A549 (cell line): ENCODE data around the gene AOAH. TPM values are rescaled to one million over a fixed set of nuclear protein-coding genes. Genes with fewer than 3 reads are reported as not detected.

ENCODE experiments used
- ATAC-seq, 2 experiments: fragments of 200-7000 bp in 1 of 2; fragments of >200 bp in 1 of 2; cut with Nextera tagmentation in 1 of 2; cut with Tn5 transposase in 1 of 2; 3 replicates each; pipeline versions ENCODE4 v1.8.0 to v1.9.1; 2018 to 2020; ENCODE audit warnings: mild to moderate bottlenecking in 1 of 2, moderate library complexity in 1 of 2
- CTCF ChIA-PET: fragments of 300-600 bp; sonication (Branson Sonifier 250); formaldehyde crosslinking; extraction: SDS; loops from one replicate; lab custom pipeline; 2021; ENCODE audit warnings: antibody characterized with exemption, inconsistent platforms; lab: Yijun Ruan, JAX
- POLR2A ChIA-PET: fragments of 350-600 bp; formaldehyde crosslinking; extraction: SDS; loops from one replicate; lab custom pipeline; 2021; ENCODE audit warnings: antibody characterized with exemption, inconsistent platforms; lab: Yijun Ruan, JAX
- DNase-seq, 2 experiments: peaks; one replicate each; pipeline versions ENCODE4 v3.0.0 to v3.0.0-alpha.2; 2011 to 2016; ENCODE audit warnings: low read depth in 1 of 2, low spot score in 1 of 2
- FAIRE-seq: peaks from 2 replicates; lab custom pipeline; 2011; peaks lifted over from hg19 to GRCh38; lab: Jason Lieb, UNC
- H3K27ac ChIP-seq, 2 experiments: fragments of >200 bp; sonication (Bioruptor Twin); formaldehyde crosslinking; 3 replicates each; pipeline ENCODE4 v1.5.1; 2016 to 2017
- H3K4me1 ChIP-seq: fragments of >200 bp; sonication (Bioruptor Twin); formaldehyde crosslinking; 3 replicates; pipeline ENCODE4 v1.6.1; 2016
- H3K4me2 ChIP-seq: fragments of >200 bp; sonication (Bioruptor Twin); formaldehyde crosslinking; 3 replicates; pipeline ENCODE4 v1.6.1; 2016
- H3K4me3 ChIP-seq: fragments of >200 bp; sonication (Bioruptor Twin); formaldehyde crosslinking; 3 replicates; pipeline ENCODE4 v1.5.1; 2016
- H3K9me3 ChIP-seq: fragments of >200 bp; sonication (Bioruptor Twin); formaldehyde crosslinking; 3 replicates; pipeline ENCODE4 v1.6.1; 2016
- CBX2 ChIP-seq: fragments of 200-600 bp; sonication (generic); IDR thresholded peaks from 2 replicates; pipeline ENCODE4 v1.6.1; 2016; ENCODE audit warnings: low read depth, mild to moderate bottlenecking, borderline replicate concordance
- CEBPB ChIP-seq, 2 experiments: fragments of >200 bp in 1 of 2; sonication (Bioruptor Twin) in 1 of 2; formaldehyde crosslinking in 1 of 2; IDR thresholded peaks; 2 replicates each; pipeline ENCODE4 v1.6.1; 2012 to 2016
- CHD2 ChIP-seq: fragments of 150-350 bp; IDR thresholded peaks from 2 replicates; pipeline ENCODE4 v1.6.1; 2014; ENCODE audit warnings: low read length; ENCODE audit not compliant: partially characterized antibody
- CHD4 ChIP-seq: fragments of 200-600 bp; sonication (generic); IDR thresholded peaks from 2 replicates; pipeline ENCODE4 v1.6.1; 2016; ENCODE audit warnings: antibody characterized with exemption, mild to moderate bottlenecking, borderline replicate concordance
- EHF ChIP-seq: fragments of 250-450 bp; sonication (Bioruptor Pico); IDR thresholded peaks from 2 replicates; pipeline ENCODE4 v1.5.0; 2020; ENCODE audit warnings: mild to moderate bottlenecking
- JUN ChIP-seq, 2 experiments: fragments of >200 bp; sonication (Bioruptor Twin); formaldehyde crosslinking; IDR thresholded peaks; 2 replicates in 1 of 2; 3 replicates in 1 of 2; pipeline ENCODE4 v1.6.1; 2016 to 2017
- MAZ ChIP-seq: fragments of 150-350 bp; IDR thresholded peaks from 2 replicates; pipeline ENCODE4 v1.6.1; 2014; ENCODE audit warnings: antibody characterized with exemption, low read depth, low read length, borderline replicate concordance
- NPAS2 ChIP-seq: fragments of 250-450 bp; sonication (Bioruptor Pico); IDR thresholded peaks from 2 replicates; pipeline ENCODE4 v1.8.0; 2022; ENCODE audit warnings: mild to moderate bottlenecking, moderate library complexity, borderline replicate concordance
- POLR2A ChIP-seq: IDR thresholded peaks from 2 replicates; pipeline ENCODE4 v1.6.1; 2012; ENCODE audit warnings: mild to moderate bottlenecking, low read length
- POLR2AphosphoS2 ChIP-seq: conservative IDR thresholded peaks from 2 replicates; pipeline ENCODE4 v1.6.1; 2012; ENCODE audit warnings: low read length, improper control_type of control experiment, inconsistent platforms
- RARB ChIP-seq: fragments of 250-450 bp; sonication (Bioruptor Pico); IDR thresholded peaks from 2 replicates; pipeline ENCODE4 v1.8.0; 2021; ENCODE audit warnings: mild to moderate bottlenecking, moderate library complexity
- RFX5 ChIP-seq: fragments of 450-650 bp; IDR thresholded peaks from 2 replicates; pipeline ENCODE4 v1.7.1; 2014; ENCODE audit warnings: antibody characterized with exemption, mild to moderate bottlenecking, moderate library complexity
- SMC3 ChIP-seq: fragments of >200 bp; sonication (Bioruptor Twin); formaldehyde crosslinking; IDR thresholded peaks from 3 replicates; pipeline ENCODE4 v1.6.1; 2018; ENCODE audit warnings: inconsistent platforms
- SREBF2 ChIP-seq: fragments of 450-650 bp; IDR thresholded peaks from 2 replicates; pipeline ENCODE4 v1.6.1; 2014; ENCODE audit warnings: mild to moderate bottlenecking, moderate library complexity
- TFCP2L1 ChIP-seq: fragments of 250-450 bp; sonication (Bioruptor Pico); IDR thresholded peaks from 2 replicates; pipeline ENCODE4 v1.5.0; 2021; ENCODE audit warnings: mild to moderate bottlenecking
- ZFP36 ChIP-seq: fragments of 450-650 bp; IDR thresholded peaks from 2 replicates; pipeline ENCODE4 v1.6.1; 2014; ENCODE audit warnings: borderline replicate concordance; ENCODE audit not compliant: partially characterized antibody
- WGBS: methylation state at CpG from one replicate; pipeline ENCODE4 v1.1.6; 2017; ENCODE audit errors: missing lambda C conversion rate; 5-methylcytosine and 5-hydroxymethylcytosine counted together
- polyA plus RNA-seq, 4 experiments: library from polyadenylated mRNA; depleted of rRNA in 3 of 4; stranded (reverse); fragments of >200 nt; fragmentation: RNase III in 1 of 4; extraction: RNeasy Plus Mini Kit Qiagen cat#74134 plus additional on column Dnase treatment in 1 of 4; gene quantifications; 2 replicates in 3 of 4; 3 replicates in 1 of 4; pipeline ENCODE4 v1.2.3, GENCODE V29; 2011 to 2017
- TF ChIP-seq, protein P1 (sequence below): fragments of 250-450 bp; sonication (Bioruptor Pico); IDR thresholded peaks from 2 replicates; pipeline ENCODE4 v1.5.0; 2021; ENCODE audit warnings: mild to moderate bottlenecking, moderate library complexity, borderline replicate concordance
- TF ChIP-seq, protein P2 (sequence below): fragments of >200 bp; sonication (Bioruptor Twin); formaldehyde crosslinking; IDR thresholded peaks from 2 replicates; pipeline ENCODE4 v1.6.1; 2016
- TF ChIP-seq, protein P3 (sequence below): fragments of 250-450 bp; sonication (Bioruptor Pico); IDR thresholded peaks from 2 replicates; pipeline ENCODE4 v1.5.0; 2020; ENCODE audit warnings: low read depth, mild to moderate bottlenecking, moderate library complexity
- TF ChIP-seq, protein P4 (sequence below): fragments of >200 bp; sonication (Bioruptor Twin); formaldehyde crosslinking; IDR thresholded peaks from 3 replicates; pipeline ENCODE4 v1.5.1; 2016
- TF ChIP-seq, protein P5 (sequence below): IDR thresholded peaks from 2 replicates; pipeline ENCODE4 v1.6.1; 2012; ENCODE audit warnings: low read depth, borderline replicate concordance
- TF ChIP-seq, protein P6 (sequence below): IDR thresholded peaks from 2 replicates; pipeline ENCODE4 v1.6.1; 2012

Gene AOAH
- polyA plus RNA-seq, 2 of the 4 experiments (the other 2 are of a cell fraction): 0.09 TPM; not detected in 1

DNA sequence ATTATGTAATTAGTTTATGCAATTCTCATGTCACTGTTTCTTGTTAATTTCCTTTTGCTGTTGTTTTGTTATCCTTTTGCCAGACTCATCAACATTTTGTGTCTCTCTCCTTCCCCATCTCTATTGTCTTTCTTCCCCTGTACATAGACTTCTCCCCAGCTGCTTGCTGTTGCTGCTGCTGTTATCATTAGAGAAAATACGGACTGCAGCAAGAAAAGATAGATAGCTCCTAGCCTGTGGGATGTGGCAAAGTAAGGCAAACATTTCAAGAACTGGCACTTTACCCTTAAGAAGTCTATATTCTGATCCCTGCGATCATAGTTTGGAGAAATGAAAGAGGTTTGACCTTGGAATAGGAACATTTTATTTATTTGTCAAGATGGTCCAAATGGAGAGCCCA, 162.2 kb downstream of the AOAH start:
- no peak for TF ChIP-seq TFCP2L1
- H3K4me2 ChIP-seq: no peak overlapping the region
- CTCF ChIA-PET: no interaction called here
- POLR2A ChIA-PET: no interaction called here
- no peak overlapping the region for H3K4me3 ChIP-seq
- 62% methylated on average over 2 of the region's 2 CpGs for WGBS
- no peak for ATAC-seq
- DNase-seq: no peak
- H3K9me3 ChIP-seq: no peaks in the 10 kb centered on the region
- H3K4me1 ChIP-seq: peaks cover 10% of the 10 kb centered on the region; the same call in 1 of the 3 replicates
- no peak overlapping the region for H3K27ac ChIP-seq
- FAIRE-seq: no peak

DNA sequence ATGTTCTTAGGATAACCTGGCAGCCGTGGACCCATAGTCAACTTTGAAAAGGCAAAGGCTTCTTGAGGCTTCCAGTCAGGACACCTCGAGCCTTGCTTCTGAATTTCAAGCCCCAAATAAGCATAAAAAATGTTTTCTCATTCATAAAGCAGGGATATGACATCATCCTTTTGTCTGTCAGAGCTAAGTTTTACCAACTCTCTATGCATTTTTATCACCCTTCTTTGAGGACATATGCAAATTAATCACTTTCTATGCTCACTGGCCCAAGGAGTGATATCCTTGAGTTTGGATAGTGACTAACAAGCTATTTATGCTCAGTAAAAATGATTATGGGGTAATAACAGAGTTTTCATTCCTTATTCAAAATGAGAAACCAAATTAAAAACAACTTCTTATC, 175.3 kb downstream of the AOAH start:
- ChIA-PET CTCF (interaction anchor here (1.0 kb wide), 1 partner anchor 122 kb away, joined by 3 read pairs; no protein-coding TSS in a partner anchor), POLR2A (no interaction called here)
- Histone ChIP-seq H3K9me3 (no peaks in the 10 kb centered on the region), H3K4me1 (no peaks in the 10 kb centered on the region), H3K4me3 (no peak overlapping the region), H3K4me2 (no peak overlapping the region), H3K27ac (no peak overlapping the region)
- DNase-seq: no peak
- 22% methylated on average over 2 of the region's 2 CpGs for WGBS
- ATAC-seq: no peak
- no peak for FAIRE-seq
- TF ChIP-seq JUN (IDR thresholded peaks at IDR 0.05) (no peak), RARB (CRISPR knock-in tag) (no peak), RFX5 (no peak), EHF (CRISPR knock-in tag) (no peak)
- TF ChIP-seq, protein P1, sequence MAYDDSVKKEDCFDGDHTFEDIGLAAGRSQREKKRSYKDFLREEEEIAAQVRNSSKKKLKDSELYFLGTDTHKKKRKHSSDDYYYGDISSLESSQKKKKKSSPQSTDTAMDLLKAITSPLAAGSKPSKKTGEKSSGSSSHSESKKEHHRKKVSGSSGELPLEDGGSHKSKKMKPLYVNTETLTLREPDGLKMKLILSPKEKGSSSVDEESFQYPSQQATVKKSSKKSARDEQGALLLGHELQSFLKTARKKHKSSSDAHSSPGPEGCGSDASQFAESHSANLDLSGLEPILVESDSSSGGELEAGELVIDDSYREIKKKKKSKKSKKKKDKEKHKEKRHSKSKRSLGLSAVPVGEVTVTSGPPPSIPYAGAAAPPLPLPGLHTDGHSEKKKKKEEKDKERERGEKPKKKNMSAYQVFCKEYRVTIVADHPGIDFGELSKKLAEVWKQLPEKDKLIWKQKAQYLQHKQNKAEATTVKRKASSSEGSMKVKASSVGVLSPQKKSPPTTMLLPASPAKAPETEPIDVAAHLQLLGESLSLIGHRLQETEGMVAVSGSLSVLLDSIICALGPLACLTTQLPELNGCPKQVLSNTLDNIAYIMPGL (CRISPR knock-in tag): no peak

DNA sequence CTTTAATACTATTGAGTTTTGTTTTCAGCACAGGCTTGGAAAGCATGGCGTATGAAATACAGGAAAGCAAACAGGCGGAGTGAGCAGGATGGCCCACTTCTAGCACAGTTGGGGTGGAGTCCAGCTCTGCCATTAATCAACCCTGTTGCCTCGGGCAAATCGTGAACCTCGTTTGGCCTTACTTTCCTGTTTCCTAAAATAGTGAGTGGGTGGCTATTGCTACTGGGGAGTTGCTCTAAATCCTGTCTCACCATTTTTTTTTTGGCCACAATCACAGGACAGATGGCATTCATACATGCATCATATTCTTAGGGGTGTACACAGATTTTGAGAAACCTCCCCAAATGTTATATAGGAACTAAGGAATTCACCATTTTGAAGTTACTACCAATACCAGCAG, 176.9 kb downstream of the AOAH start:
- H3K4me2 ChIP-seq: no peak overlapping the region
- TF ChIP-seq SREBF2 (no peak), CHD2 (no peak), JUN (IDR thresholded peaks at IDR 0.05) (no peak)
- TF ChIP-seq, protein P2, sequence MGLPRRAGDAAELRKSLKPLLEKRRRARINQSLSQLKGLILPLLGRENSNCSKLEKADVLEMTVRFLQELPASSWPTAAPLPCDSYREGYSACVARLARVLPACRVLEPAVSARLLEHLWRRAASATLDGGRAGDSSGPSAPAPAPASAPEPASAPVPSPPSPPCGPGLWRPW: no peak
- DNase-seq (no peak), FAIRE-seq (no peak), ATAC-seq (no peak)
- no peaks in the 10 kb centered on the region for H3K9me3 ChIP-seq
- H3K27ac ChIP-seq: no peak overlapping the region
- no peak overlapping the region for H3K4me3 ChIP-seq
- CTCF ChIA-PET: no interaction called here
- 68% methylated on average over 5 of the region's 5 CpGs for WGBS
- H3K4me1 ChIP-seq: no peaks in the 10 kb centered on the region
- POLR2A ChIA-PET: no interaction called here

DNA sequence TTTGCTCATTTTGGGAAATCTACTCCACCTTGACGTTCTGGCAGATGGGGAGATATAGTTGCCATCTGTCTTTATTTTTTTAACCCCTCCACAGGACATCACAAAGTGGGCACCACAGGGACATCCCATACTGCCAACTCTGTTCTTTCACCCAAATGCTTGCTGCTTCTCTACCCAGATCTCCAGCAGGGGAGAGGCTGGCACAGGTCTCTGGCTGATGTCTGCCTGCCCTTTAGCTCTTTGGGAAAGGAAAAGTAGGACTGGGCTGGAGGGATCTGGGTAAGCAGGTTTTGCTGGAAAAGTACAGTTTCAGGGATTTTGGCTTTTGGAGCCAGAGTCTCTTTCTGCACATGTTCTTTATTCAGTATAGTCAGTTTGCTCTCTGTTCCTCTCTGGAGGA, 178.0 kb downstream of the AOAH start:
- H3K4me1 ChIP-seq: no peaks in the 10 kb centered on the region
- CTCF ChIA-PET: interaction anchor here (2.9 kb wide), 1 partner anchor 124 kb away, joined by 12 read pairs; no protein-coding TSS in a partner anchor
- no peak for TF ChIP-seq ZFP36
- no peak for TF ChIP-seq CHD4
- no peak for TF ChIP-seq NPAS2 (CRISPR knock-in tag)
- TF ChIP-seq MAZ: no peak
- TF ChIP-seq EHF (CRISPR knock-in tag): no peak
- TF ChIP-seq, protein P3, sequence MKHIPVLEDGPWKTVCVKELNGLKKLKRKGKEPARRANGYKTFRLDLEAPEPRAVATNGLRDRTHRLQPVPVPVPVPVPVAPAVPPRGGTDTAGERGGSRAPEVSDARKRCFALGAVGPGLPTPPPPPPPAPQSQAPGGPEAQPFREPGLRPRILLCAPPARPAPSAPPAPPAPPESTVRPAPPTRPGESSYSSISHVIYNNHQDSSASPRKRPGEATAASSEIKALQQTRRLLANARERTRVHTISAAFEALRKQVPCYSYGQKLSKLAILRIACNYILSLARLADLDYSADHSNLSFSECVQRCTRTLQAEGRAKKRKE (CRISPR knock-in tag): no peak
- TF ChIP-seq, protein P4, sequence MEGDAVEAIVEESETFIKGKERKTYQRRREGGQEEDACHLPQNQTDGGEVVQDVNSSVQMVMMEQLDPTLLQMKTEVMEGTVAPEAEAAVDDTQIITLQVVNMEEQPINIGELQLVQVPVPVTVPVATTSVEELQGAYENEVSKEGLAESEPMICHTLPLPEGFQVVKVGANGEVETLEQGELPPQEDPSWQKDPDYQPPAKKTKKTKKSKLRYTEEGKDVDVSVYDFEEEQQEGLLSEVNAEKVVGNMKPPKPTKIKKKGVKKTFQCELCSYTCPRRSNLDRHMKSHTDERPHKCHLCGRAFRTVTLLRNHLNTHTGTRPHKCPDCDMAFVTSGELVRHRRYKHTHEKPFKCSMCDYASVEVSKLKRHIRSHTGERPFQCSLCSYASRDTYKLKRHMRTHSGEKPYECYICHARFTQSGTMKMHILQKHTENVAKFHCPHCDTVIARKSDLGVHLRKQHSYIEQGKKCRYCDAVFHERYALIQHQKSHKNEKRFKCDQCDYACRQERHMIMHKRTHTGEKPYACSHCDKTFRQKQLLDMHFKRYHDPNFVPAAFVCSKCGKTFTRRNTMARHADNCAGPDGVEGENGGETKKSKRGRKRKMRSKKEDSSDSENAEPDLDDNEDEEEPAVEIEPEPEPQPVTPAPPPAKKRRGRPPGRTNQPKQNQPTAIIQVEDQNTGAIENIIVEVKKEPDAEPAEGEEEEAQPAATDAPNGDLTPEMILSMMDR: no peak
- TF ChIP-seq, protein P5, sequence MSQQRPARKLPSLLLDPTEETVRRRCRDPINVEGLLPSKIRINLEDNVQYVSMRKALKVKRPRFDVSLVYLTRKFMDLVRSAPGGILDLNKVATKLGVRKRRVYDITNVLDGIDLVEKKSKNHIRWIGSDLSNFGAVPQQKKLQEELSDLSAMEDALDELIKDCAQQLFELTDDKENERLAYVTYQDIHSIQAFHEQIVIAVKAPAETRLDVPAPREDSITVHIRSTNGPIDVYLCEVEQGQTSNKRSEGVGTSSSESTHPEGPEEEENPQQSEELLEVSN: no peak
- TF ChIP-seq CBX2: no peak
- TF ChIP-seq POLR2AphosphoS2: no peak
- TF ChIP-seq CEBPB (IDR thresholded peaks at IDR 0.05): no peak
- no peak for TF ChIP-seq POLR2A
- TF ChIP-seq, protein P6, sequence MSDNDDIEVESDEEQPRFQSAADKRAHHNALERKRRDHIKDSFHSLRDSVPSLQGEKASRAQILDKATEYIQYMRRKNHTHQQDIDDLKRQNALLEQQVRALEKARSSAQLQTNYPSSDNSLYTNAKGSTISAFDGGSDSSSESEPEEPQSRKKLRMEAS: no peak
- TF ChIP-seq SMC3: no peak
- TF ChIP-seq, all 56 proteins: peak for 0
- POLR2A ChIA-PET: no interaction called here
- H3K4me2 ChIP-seq: no peak overlapping the region
- H3K4me3 ChIP-seq: no peak overlapping the region
- ATAC-seq (no peak), FAIRE-seq (no peak), DNase-seq (no peak)
- no peaks in the 10 kb centered on the region for H3K9me3 ChIP-seq
- 8% methylated on average over 1 of the region's 1 CpG for WGBS
- no peak overlapping the region for H3K27ac ChIP-seq
